GM18498 (cell line): ENCODE measurements around the gene UBTF.

Experiments
- ATAC-seq: cut with Tn5 transposase; IDR thresholded peaks from one replicate; pipeline ENCODE4 v1.9.1; 2021; ENCODE audit warnings: mild to moderate bottlenecking, moderate library complexity; ENCODE audit not compliant: unreplicated experiment

UBTF gene

DNA sequence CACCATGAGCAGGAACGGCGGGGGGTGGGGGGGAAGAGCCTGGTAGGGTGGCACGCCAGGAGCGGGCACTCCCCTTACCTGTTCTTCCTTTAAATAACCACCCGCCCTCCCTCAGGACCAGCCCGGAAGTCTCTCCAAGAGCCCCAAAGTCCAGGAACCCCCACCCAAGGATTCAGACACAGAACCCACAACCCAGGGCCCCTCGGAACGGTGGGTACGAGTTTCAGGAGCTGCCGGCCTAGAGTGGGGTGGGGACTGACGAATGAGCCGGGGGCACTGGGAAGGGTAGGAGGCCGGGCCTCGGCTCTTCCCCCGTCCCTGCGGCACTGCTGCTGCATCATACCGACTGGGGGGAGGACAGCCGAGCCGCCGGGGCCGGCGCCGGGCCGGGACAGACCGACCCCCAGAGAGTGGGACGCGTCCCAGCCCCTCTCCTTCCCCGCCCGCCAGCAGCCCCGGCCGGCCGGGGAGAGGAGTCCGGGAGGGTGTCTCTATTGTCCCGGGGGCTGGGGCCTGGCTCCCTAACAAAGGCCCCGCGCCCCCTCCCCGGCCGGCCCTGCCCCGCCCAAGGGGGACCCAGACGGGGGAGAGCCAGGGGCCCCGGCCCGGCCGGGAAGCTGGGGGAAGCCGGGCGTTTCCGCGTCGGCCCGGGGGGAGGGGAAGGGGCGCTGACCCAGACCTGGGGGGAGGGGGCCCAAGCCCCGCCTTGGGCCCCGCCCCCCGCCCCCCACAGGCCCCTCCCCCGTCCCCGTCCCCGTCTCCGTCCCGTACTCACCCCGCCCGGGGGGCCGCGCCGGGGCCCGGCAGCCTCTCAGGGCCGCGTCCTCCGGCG lies 20.5 kb downstream of the UBTF start:
- ATAC-seq = peak; percentile 31

DNA sequence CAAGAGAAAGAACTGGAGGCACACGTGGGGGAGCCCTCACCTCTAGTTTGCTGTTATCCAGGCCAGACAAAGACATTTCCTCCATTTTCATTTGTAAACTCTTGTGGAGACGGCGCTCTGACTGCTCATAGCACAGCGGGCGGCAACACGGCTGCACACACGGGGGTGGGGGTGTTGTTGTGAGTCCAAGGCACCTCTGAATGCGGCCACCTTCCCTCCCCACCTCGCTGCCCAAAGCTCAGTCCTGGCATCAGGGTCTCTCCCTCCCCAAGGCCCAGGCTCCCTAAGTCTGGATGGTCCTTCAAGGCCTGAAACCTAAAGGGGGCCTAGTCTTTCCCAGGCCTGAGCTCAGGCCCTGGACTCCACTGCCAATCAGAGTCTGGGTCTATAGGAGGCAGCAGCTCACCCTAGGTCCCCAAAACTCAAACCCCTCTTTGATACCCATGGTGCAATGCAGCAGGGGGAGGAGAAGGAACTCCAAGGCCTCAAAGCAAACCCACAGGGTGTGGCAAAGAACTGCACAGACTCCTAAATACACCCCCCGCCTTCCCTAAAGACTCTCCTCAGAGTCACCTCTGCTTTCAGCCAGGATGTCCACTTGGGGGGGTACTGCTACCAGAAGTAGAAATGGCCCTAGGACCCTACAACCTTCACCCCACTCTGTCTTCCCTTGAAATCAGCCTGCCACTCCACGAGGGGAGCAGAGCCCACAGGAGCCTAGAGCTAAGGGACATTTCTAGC lies 21.3 kb downstream of the UBTF start:
- ATAC-seq = no peak

GRCh38 chr17:44197107-44197506 lies 22.4 kb downstream of the UBTF start:
- no peak for ATAC-seq

- ATAC-seq = no peak
Measured at GRCh38 chr17:44193326-44194084, 26.0 kb downstream of the UBTF start.

- no peak for ATAC-seq
Measured at GRCh38 chr17:44192750-44193149, 26.7 kb downstream of the UBTF start.

DNA sequence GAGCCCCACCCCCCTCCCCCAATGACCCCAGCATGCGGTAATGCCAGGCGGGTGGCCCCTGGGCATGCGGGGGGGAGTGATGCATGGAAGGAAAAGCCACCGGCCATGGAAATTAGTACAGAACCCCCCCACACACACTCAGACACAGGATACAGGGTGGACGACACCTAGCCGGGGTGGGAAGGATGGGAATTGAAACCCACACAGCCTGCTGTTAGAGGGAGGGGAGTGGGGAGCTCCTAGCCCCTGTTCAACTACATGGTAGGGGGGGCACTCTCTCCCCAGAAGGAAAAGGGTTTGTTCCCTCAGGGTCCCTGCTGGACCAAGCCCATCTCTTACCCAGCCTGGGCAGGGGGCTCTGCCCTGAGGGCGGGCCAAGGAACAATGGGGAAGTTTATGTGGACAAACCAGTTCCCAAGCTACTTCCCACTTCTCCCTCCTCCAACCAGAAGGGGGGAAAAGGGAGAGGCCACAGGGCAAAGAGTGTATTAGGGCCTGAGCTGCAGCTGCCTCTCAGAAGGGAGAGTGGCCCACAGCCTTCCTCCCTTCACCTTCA lies 27.5 kb downstream of the UBTF start:
- no peak for ATAC-seq

GRCh38 chr17:44191369-44191768 lies 28.1 kb downstream of the UBTF start:
- no peak for ATAC-seq

GRCh38 chr17:44190481-44190880 lies 29.0 kb downstream of the UBTF start:
- ATAC-seq = no peak

DNA sequence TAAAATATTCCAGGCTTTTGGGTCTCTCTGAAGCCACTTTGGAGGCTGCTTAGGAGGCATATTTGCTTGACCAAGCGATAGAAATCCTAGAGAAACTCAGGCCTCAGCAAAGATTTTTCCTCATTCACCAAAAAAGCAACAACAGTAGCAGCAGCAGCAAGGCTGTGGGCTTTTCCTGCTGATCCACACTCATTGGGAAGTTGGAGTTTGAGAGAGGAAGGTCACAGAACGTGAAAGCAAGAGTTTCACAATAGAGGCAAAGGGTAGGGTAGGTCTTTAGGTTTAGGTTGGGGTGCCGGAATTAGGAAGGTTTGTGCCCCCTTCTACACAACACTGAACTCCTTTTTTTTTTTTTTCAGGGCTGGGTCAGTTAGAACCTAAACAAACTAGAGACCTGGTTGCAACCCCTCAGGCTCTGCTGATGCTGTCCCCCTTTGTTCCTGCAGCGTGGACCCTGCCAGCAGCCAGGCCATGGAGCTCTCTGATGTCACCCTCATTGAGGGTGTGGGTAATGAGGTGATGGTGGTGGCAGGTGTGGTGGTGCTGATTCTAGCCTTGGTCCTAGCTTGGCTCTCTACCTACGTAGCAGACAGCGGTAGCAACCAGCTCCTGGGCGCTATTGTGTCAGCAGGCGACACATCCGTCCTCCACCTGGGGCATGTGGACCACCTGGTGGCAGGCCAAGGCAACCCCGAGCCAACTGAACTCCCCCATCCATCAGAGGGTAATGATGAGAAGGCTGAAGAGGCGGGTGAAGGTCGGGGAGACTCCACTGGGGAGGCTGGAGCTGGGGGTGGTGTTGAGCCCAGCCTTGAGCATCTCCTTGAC lies 30.7 kb downstream of the UBTF start:
- ATAC-seq = no peak

- ATAC-seq = peak; percentile 51
Measured at GRCh38 chr17:44187131-44187899, 32.2 kb downstream of the UBTF start.

DNA sequence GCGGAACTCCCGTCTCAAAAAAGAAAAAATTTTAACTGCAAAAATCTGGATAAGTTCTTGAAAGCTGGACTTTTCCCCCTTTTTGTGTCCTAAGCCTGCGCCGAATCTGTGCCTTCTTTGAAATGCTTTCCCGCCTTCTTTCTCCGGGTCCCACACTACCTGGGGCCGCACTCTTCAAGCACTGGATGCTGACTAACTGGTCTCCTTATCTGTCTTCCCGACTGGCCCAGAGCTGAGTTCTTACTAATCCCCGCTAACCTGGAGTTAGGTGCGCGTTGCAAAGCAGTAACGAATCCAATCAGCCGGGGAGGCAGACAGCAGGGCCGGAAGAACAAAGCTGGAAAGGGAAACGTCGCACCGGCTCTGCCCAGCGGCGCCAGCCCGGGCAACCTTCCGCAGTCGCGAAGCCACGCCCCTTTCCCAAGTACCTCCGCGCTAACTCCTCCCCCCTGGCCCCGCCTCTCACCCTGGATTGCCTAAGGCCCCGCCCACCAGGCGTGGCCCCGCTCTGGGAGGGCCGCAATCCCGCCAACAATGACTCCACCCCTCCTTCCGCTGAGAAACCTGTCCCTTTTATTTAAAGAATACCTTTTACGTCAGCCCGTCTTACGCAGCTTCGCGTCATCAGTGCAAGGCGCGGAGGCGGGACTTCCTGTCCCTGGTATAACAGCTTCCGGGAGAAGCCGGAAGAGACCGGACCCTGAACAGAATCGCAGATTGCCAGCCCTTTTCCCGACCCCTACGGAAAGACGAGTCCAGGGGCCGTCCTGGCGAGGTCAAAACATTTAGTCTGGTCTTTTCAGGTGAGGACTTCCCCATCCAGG lies 33.0 kb downstream of the UBTF start, which contains the start of gene TMUB2:
Gene TMUB2 (plus strand): TSS at position 666 of the 824 bp plus-strand sequence. CDS start 737 bp downstream, outside the sequence.
- peak; percentile 90 for ATAC-seq

- ATAC-seq = no peak
Measured at GRCh38 chr17:44184212-44184810, 35.2 kb downstream of the UBTF start.

- ATAC-seq = no peak
Measured at GRCh38 chr17:44183024-44183423, 36.5 kb downstream of the UBTF start.

- ATAC-seq = no peak
Measured at GRCh38 chr17:44178133-44178532, 41.3 kb downstream of the UBTF start.

DNA sequence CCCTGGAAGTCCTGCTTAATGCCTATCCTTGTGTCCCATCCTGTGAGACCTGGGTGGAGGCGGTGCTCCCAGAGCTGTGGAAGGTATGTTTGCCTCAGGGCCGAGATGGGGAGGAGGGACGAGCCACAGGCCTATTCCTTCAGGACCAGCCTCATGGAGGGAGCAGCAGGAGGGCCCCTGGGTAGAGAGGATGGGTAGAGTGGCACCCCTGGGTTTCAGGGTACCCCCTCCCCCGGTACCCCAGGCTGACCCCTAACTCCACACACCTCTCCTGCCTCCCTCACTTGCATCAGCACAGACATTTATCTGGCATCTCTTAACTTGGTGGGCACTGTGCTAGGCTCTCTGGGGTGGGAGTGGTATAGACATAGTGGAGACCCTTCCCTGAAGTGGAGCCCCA lies 41.8 kb downstream of the UBTF start:
- no peak for ATAC-seq

GRCh38 chr17:44176671-44177501 lies 42.6 kb downstream of the UBTF start:
- ATAC-seq = no peak

DNA sequence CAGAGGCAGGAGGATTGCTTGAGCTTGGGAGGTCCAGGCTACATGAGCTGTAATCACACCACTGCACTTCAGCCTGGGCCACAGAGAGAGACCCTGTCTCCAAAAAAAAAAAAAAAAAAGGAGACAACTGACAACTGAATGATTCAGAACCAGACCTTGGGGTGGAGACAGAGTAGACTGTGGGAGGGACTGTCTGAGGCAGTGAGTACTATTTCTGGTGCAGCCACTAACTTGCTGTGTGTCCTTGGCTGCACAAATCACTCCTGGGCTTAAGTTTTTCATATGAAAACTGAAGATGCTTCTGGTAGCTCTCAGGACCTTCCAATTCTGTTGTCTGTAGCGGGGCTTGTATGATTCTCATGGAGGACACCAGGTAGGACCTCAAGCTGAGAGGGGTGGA lies 43.2 kb downstream of the UBTF start:
- no peak for ATAC-seq
